CD4-positive, alpha-beta memory T cell (primary cell): ENCODE measurements around the gene CTDSPL. TPM values are rescaled to one million over a fixed set of nuclear protein-coding genes. Genes with fewer than 3 reads are reported as not detected.

Experiments
- CTCF ChIA-PET: fragments of 350-600 bp; sonication (Branson Sonifier 250); formaldehyde crosslinking; loops from one replicate; lab custom pipeline; 2021; ENCODE audit warnings: inconsistent platforms; ENCODE audit not compliant: partially characterized antibody; lab: Charles Lee
- POLR2A ChIA-PET: fragments of 350-600 bp; sonication (Branson Sonifier 250); formaldehyde crosslinking; loops from one replicate; lab custom pipeline; 2021; ENCODE audit not compliant: partially characterized antibody; lab: Charles Lee
- DNase-seq, 5 donors: peaks; one replicate each; pipeline versions ENCODE4 v3.0.0 to v3.0.0-alpha.2; 2020 to 2022; ENCODE audit warnings: mixed read lengths in 1 of 5
- H3K27ac ChIP-seq: one replicate; pipeline ENCODE4 v1.7.0; 2013; ENCODE audit warnings: low read depth, low read length
- H3K27me3 ChIP-seq: 2 replicates; pipeline ENCODE4 v1.7.0; 2013; ENCODE audit warnings: mild to moderate bottlenecking, low read length, moderate library complexity; ENCODE audit not compliant: insufficient read depth
- H3K36me3 ChIP-seq: 2 replicates; pipeline ENCODE4 v1.7.0; 2013; ENCODE audit warnings: mild to moderate bottlenecking, low read length, moderate library complexity; ENCODE audit not compliant: insufficient read depth
- H3K4me1 ChIP-seq: 2 replicates; pipeline ENCODE4 v1.7.0; 2013; ENCODE audit warnings: mild to moderate bottlenecking, low read length, moderate library complexity; ENCODE audit not compliant: insufficient read depth
- H3K4me3 ChIP-seq, 2 donors: one replicate each; pipeline ENCODE4 v1.7.0; 2013; ENCODE audit warnings: low read length in 2 of 2, mild to moderate bottlenecking in 1 of 2
- H3K9me3 ChIP-seq, 2 donors: one replicate each; pipeline ENCODE4 v1.7.0; 2013; ENCODE audit warnings: low read length in 2 of 2, control low read depth in 1 of 2; ENCODE audit not compliant: control insufficient read depth in 1 of 2
- H3K27ac Mint-ChIP-seq, 7 donors: one replicate each; pipeline ENCODE4 v1.8.0; 2020 to 2021; ENCODE audit warnings: mixed read lengths in 7 of 7, mild to moderate bottlenecking in 6 of 7, inconsistent platforms in 3 of 7, moderate library complexity in 3 of 7
- H3K27me3 Mint-ChIP-seq, 2 donors: one replicate each; pipeline ENCODE4 v1.8.0; 2020 to 2021; ENCODE audit warnings: mixed read lengths in 2 of 2
- H3K36me3 Mint-ChIP-seq, 2 donors: one replicate each; pipeline ENCODE4 v1.8.0; 2020 to 2021; ENCODE audit warnings: mixed read lengths in 2 of 2, inconsistent platforms in 1 of 2, mild to moderate bottlenecking in 1 of 2
- H3K4me1 Mint-ChIP-seq, 4 donors: one replicate each; pipeline ENCODE4 v1.8.0; 2020 to 2021; ENCODE audit warnings: mixed read lengths in 4 of 4, mild to moderate bottlenecking in 1 of 4
- H3K4me3 Mint-ChIP-seq, 8 donors: one replicate each; pipeline ENCODE4 v1.8.0; 2020 to 2021; ENCODE audit warnings: mixed read lengths in 8 of 8, mild to moderate bottlenecking in 7 of 8, moderate library complexity in 6 of 8, inconsistent platforms in 3 of 8
- H3K9me3 Mint-ChIP-seq, 8 donors: one replicate each; pipeline ENCODE4 v1.8.0; 2020 to 2021; ENCODE audit warnings: mixed read lengths in 8 of 8, mild to moderate bottlenecking in 5 of 8, inconsistent platforms in 3 of 8, moderate library complexity in 1 of 8
- intact Hi-C: fragments of 100-400 bp; cut with micrococcal nuclease; formaldehyde crosslinking; loops from one replicate; pipeline ENCODE4 v1.15.1; 2023
- polyA plus RNA-seq, 2 donors: library from polyadenylated mRNA; unstranded; fragments of 300-500 nt; fragmentation: Illumina TruSeq; gene quantifications; one replicate each; pipeline ENCODE4 v1.2.3, GENCODE V29; 2021
- total RNA-seq, 2 experiments: library from RNA; stranded (reverse); gene quantifications; one replicate each; pipeline ENCODE4 v1.2.3, GENCODE V29; 2021

CTDSPL gene
- total and polyA plus RNA-seq, 4 experiments from 2014 or later: 0.08 to 0.73 (median 0.61) TPM; not detected in 1

DNA sequence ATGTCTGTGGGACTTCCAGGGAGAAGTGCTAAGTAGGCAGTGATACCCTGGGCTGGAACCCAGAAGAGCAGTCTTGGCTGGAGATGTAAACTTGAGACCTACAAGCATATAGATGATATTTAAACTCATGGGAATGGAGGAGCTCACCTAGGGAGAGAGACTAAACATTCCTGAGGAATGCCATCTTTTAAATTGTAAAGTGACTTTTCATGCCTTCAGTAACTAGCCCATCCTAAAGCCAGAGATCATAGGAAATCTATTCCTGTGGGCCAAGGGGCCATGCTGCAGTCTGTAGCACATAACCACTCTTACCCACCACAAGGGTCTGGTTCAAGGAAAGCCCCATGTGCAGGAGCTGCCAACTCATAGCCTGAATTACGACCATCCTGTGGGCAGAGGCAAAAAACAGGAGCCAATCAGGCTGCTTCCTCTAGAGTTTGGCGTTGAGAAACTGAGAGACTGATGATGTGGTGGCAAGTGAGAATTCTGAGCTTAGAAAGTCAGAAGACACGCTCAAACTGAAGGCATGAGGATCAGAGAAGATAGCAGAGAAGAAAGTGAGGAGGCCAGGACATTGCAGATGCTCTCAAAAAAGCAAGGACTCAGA, 37.5 kb downstream of the CTDSPL start:
- no peaks in the 10 kb centered on the region for H3K36me3 ChIP-seq
- CTCF ChIA-PET: no interaction called here
- Mint-ChIP-seq H3K27me3 (peaks cover 3 to 10% of the 10 kb centered on the region in 2 donors), H3K4me1 (peaks cover 0 to 2% (median 0%) of the 10 kb centered on the region in 4 donors), H3K27ac (no peak overlapping the region), H3K9me3 (no peaks in the 10 kb centered on the region), H3K36me3 (peaks cover 0 to 4% of the 10 kb centered on the region in 2 donors), H3K4me3 (no peak overlapping the region)
- no peaks in the 10 kb centered on the region for H3K27me3 ChIP-seq
- POLR2A ChIA-PET: no interaction called here
- DNase-seq: no peak
- no peaks in the 10 kb centered on the region for H3K4me1 ChIP-seq
- H3K27ac ChIP-seq: no peak overlapping the region
- no peaks in the 10 kb centered on the region for H3K9me3 ChIP-seq
- H3K4me3 ChIP-seq: no peak overlapping the region
- intact Hi-C loops: no loop called here

- ChIA-PET CTCF (no interaction called here), POLR2A (no interaction called here)
- intact Hi-C loops: no loop called here
Measured at GRCh38 chr3:37899711-37900306, 38.1 kb downstream of the CTDSPL start.

DNA sequence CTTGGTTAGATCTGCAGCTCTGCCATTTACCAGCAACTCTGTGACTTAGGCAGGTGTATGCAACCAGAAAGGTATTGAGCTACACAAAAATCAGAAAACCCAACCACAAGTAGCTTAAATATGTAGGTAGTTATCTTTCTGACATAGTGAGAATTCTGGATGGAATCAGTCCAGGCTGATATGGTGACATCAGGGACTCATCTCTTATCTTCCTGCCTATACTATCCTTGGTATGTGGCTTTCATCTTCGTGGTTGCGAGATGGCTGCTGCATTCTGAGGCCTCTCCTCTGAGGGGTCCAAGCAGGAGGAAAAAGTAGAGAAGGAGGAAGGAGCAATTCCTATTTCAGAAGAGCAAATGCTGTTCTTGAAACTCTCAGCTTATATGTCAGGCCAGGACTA, 40.0 kb downstream of the CTDSPL start:
- DNase-seq: no peak
- Histone ChIP-seq H3K36me3 (no peaks in the 10 kb centered on the region), H3K4me3 (no peak overlapping the region), H3K9me3 (no peaks in the 10 kb centered on the region), H3K4me1 (peaks cover 5% of the 10 kb centered on the region), H3K27ac (no peak overlapping the region), H3K27me3 (no peaks in the 10 kb centered on the region)
- Mint-ChIP-seq H3K27me3 (peaks cover 5 to 11% of the 10 kb centered on the region in 2 donors), H3K9me3 (no peaks in the 10 kb centered on the region), H3K36me3 (no peaks in the 10 kb centered on the region), H3K4me3 (no peak overlapping the region), H3K27ac (no peak overlapping the region), H3K4me1 (peaks cover 0 to 10% (median 4%) of the 10 kb centered on the region in 4 donors)
- intact Hi-C loops: no loop called here
- POLR2A ChIA-PET: no interaction called here
- CTCF ChIA-PET: interaction anchor here (0.6 kb wide), 1 partner anchor 75 kb away, joined by 3 read pairs; no protein-coding TSS in a partner anchor

More at GRCh38 chr3:37899711-37900306, 38.1 kb downstream of the CTDSPL start:
- peaks cover 0 to 2% (median 0%) of the 10 kb centered on the region in 4 donors for H3K4me1 Mint-ChIP-seq
- H3K9me3 ChIP-seq: no peaks in the 10 kb centered on the region
- no peak overlapping the region for H3K4me3 ChIP-seq
- no peaks in the 10 kb centered on the region for H3K4me1 ChIP-seq
- DNase-seq: no peak
- H3K9me3 Mint-ChIP-seq: no peaks in the 10 kb centered on the region
- H3K27me3 Mint-ChIP-seq: peaks cover 5 to 13% of the 10 kb centered on the region in 2 donors
- no peaks in the 10 kb centered on the region for H3K27me3 ChIP-seq
- H3K4me3 Mint-ChIP-seq: no peak overlapping the region
- no peak overlapping the region for H3K27ac Mint-ChIP-seq
- peaks cover 0 to 4% of the 10 kb centered on the region in 2 donors for H3K36me3 Mint-ChIP-seq
- H3K36me3 ChIP-seq: no peaks in the 10 kb centered on the region
- H3K27ac ChIP-seq: no peak overlapping the region

GRCh38 chr3:37902674-37903073, 41.0 kb downstream of the CTDSPL start:
- H3K27ac Mint-ChIP-seq: peak overlapping the region in 1 of 7 donors; percentile 67
- H3K4me3 Mint-ChIP-seq: no peak overlapping the region

DNA sequence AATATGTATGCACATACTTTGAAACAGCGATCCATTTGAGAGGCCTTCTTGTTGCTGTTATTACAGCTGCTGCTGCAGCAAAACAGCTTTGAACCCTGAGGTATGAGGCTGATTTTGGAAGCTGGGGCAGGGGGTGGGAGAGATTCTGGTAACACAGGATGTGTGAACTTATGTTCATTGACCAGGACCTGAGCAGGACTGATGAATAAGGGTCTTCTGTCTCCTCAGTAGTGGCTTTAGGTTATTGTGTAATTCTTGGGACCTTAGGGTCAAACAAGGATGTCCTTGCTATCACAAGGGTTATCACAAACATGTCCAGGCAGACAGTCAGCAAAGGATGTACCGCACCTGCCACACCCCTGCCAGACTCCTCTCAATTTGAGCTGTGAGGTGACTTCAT, 41.6 kb downstream of the CTDSPL start:
- Mint-ChIP-seq H3K27ac (no peak overlapping the region), H3K4me3 (no peak overlapping the region)

More at GRCh38 chr3:37902674-37903073, 41.0 kb downstream of the CTDSPL start:
- POLR2A ChIA-PET: no interaction called here
- no peak overlapping the region for H3K27ac ChIP-seq
- DNase-seq: no peak
- Mint-ChIP-seq H3K4me1 (peaks cover 5 to 20% (median 12%) of the 10 kb centered on the region in 4 donors), H3K27me3 (peaks cover 7 to 11% of the 10 kb centered on the region in 2 donors), H3K9me3 (no peaks in the 10 kb centered on the region), H3K36me3 (no peaks in the 10 kb centered on the region)
- H3K36me3 ChIP-seq: no peaks in the 10 kb centered on the region
- no peaks in the 10 kb centered on the region for H3K9me3 ChIP-seq
- intact Hi-C loops: no loop called here
- H3K27me3 ChIP-seq: no peaks in the 10 kb centered on the region
- no peak overlapping the region for H3K4me3 ChIP-seq
- H3K4me1 ChIP-seq: peaks cover 14% of the 10 kb centered on the region
- CTCF ChIA-PET: no interaction called here

GRCh38 chr3:37903734-37904133, 42.1 kb downstream of the CTDSPL start:
- no peaks in the 10 kb centered on the region for H3K36me3 Mint-ChIP-seq
- Histone ChIP-seq H3K27me3 (no peaks in the 10 kb centered on the region), H3K4me1 (peaks cover 19% of the 10 kb centered on the region), H3K9me3 (no peaks in the 10 kb centered on the region), H3K36me3 (no peaks in the 10 kb centered on the region), H3K27ac (no peak overlapping the region), H3K4me3 (no peak overlapping the region)
- no peak overlapping the region for H3K27ac Mint-ChIP-seq
- intact Hi-C loops: no loop called here
- no peak overlapping the region for H3K4me3 Mint-ChIP-seq
- H3K27me3 Mint-ChIP-seq: peaks cover 7 to 11% of the 10 kb centered on the region in 2 donors
- CTCF ChIA-PET: no interaction called here
- POLR2A ChIA-PET: no interaction called here
- H3K4me1 Mint-ChIP-seq: peaks cover 6 to 25% (median 17%) of the 10 kb centered on the region in 4 donors
- no peaks in the 10 kb centered on the region for H3K9me3 Mint-ChIP-seq
- DNase-seq: no peak

More for the DNA sequence above, 41.6 kb downstream of the CTDSPL start:
- Histone ChIP-seq H3K27ac (no peak overlapping the region), H3K4me1 (peaks cover 19% of the 10 kb centered on the region), H3K27me3 (no peaks in the 10 kb centered on the region), H3K9me3 (no peaks in the 10 kb centered on the region), H3K4me3 (no peak overlapping the region), H3K36me3 (no peaks in the 10 kb centered on the region)
- intact Hi-C loops: no loop called here
- no peak for DNase-seq
- Mint-ChIP-seq H3K4me1 (peaks cover 6 to 24% (median 16%) of the 10 kb centered on the region in 4 donors), H3K9me3 (no peaks in the 10 kb centered on the region), H3K36me3 (no peaks in the 10 kb centered on the region), H3K27me3 (peaks cover 7 to 11% of the 10 kb centered on the region in 2 donors)
- ChIA-PET CTCF (no interaction called here), POLR2A (no interaction called here)

- ChIA-PET CTCF (no interaction called here), POLR2A (no interaction called here)
- Histone ChIP-seq H3K4me1 (peaks cover 19% of the 10 kb centered on the region), H3K4me3 (no peak overlapping the region), H3K9me3 (no peaks in the 10 kb centered on the region), H3K27ac (no peak overlapping the region), H3K36me3 (no peaks in the 10 kb centered on the region), H3K27me3 (no peaks in the 10 kb centered on the region)
- no peaks in the 10 kb centered on the region for H3K36me3 Mint-ChIP-seq
- no peaks in the 10 kb centered on the region for H3K9me3 Mint-ChIP-seq
- peaks cover 7 to 9% of the 10 kb centered on the region in 2 donors for H3K27me3 Mint-ChIP-seq
- peaks cover 6 to 25% (median 17%) of the 10 kb centered on the region in 4 donors for H3K4me1 Mint-ChIP-seq
- intact Hi-C loops: no loop called here
- H3K27ac Mint-ChIP-seq: peak overlapping the region in 1 of 7 donors; percentile 47
- H3K4me3 Mint-ChIP-seq: no peak overlapping the region
- DNase-seq: no peak
Measured at GRCh38 chr3:37904601-37905000, 42.9 kb downstream of the CTDSPL start.
